Trophoblast cell (in vitro differentiated cells and primary cell): ENCODE results near the gene PEDS1.
"Not testable (repeated sequence)": the region's sequence is repeated elsewhere in the genome, so short reads cannot be mapped to it uniquely, and the experiment has no call there.

ENCODE experiments used
- DNase-seq, 2 donors: peaks; one replicate each; pipeline ENCODE4 v3.0.0-alpha.2; 2016
- H2AFZ ChIP-seq: 2 replicates; pipeline ENCODE4 v1.6.1; 2013; ENCODE audit warnings: low read length, moderate library complexity, mild to moderate bottlenecking; ENCODE audit not compliant: insufficient read depth, poor library complexity
- H2AK5ac ChIP-seq: 2 replicates; pipeline ENCODE4 v1.6.1; 2013; ENCODE audit warnings: mild to moderate bottlenecking, low read length
- H2BK120ac ChIP-seq: 2 replicates; pipeline ENCODE4 v1.6.1; 2013; ENCODE audit warnings: low read length, mild to moderate bottlenecking, moderate library complexity; ENCODE audit not compliant: insufficient read depth, poor library complexity
- H2BK12ac ChIP-seq: 2 replicates; pipeline ENCODE4 v1.6.1; 2013; ENCODE audit warnings: mild to moderate bottlenecking, low read length, moderate library complexity
- H2BK5ac ChIP-seq: 2 replicates; pipeline ENCODE4 v1.6.1; 2013; ENCODE audit warnings: low read length, low read depth, moderate library complexity, mild to moderate bottlenecking; ENCODE audit not compliant: poor library complexity
- H3K14ac ChIP-seq: 2 replicates; pipeline ENCODE4 v1.6.1; 2013; ENCODE audit warnings: mild to moderate bottlenecking, low read length
- H3K18ac ChIP-seq: 2 replicates; pipeline ENCODE4 v1.6.1; 2013; ENCODE audit warnings: mild to moderate bottlenecking, low read length
- H3K23ac ChIP-seq: 2 replicates; pipeline ENCODE4 v1.6.1; 2013; ENCODE audit warnings: low read length
- H3K27ac ChIP-seq: 2 replicates; pipeline ENCODE4 v1.5.1; 2013; ENCODE audit warnings: low read depth, mild to moderate bottlenecking, inconsistent platforms, low read length, moderate library complexity
- H3K27me3 ChIP-seq: 2 replicates; pipeline ENCODE4 v1.6.1; 2013; ENCODE audit warnings: inconsistent platforms, mild to moderate bottlenecking, low read length, moderate library complexity; ENCODE audit not compliant: insufficient read depth
- H3K36me3 ChIP-seq, 2 experiments: 1 replicate in 1 of 2; 2 replicates in 1 of 2; pipeline ENCODE4 v1.6.1; 2013; ENCODE audit warnings: low read length in 2 of 2, mild to moderate bottlenecking in 2 of 2, moderate library complexity in 1 of 2; ENCODE audit not compliant: insufficient read depth in 2 of 2, control insufficient read depth in 1 of 2
- H3K4ac ChIP-seq: 2 replicates; pipeline ENCODE4 v1.6.1; 2013; ENCODE audit warnings: low read depth, mild to moderate bottlenecking, low read length, moderate library complexity
- H3K4me1 ChIP-seq, 2 experiments: 1 replicate in 1 of 2; 2 replicates in 1 of 2; pipeline ENCODE4 v1.6.1; 2013; ENCODE audit warnings: low read length in 2 of 2, mild to moderate bottlenecking in 2 of 2, moderate library complexity in 1 of 2; ENCODE audit not compliant: insufficient read depth in 2 of 2, control insufficient read depth in 1 of 2
- H3K4me2 ChIP-seq: 2 replicates; pipeline ENCODE4 v1.6.1; 2013; ENCODE audit warnings: inconsistent platforms, mild to moderate bottlenecking, low read length, moderate library complexity
- H3K4me3 ChIP-seq: 2 replicates; pipeline ENCODE4 v1.5.1; 2013; ENCODE audit warnings: mild to moderate bottlenecking, low read depth, low read length, inconsistent platforms
- H3K79me1 ChIP-seq: one replicate; pipeline ENCODE4 v1.6.1; 2013; ENCODE audit warnings: low read length
- H3K79me2 ChIP-seq: 2 replicates; pipeline ENCODE4 v1.6.1; 2013; ENCODE audit warnings: low read length, mild to moderate bottlenecking; ENCODE audit not compliant: control insufficient read depth, insufficient read depth, poor library complexity
- H3K9ac ChIP-seq: 2 replicates; pipeline ENCODE4 v1.6.1; 2013; ENCODE audit warnings: mild to moderate bottlenecking, low read length
- H3K9me3 ChIP-seq: 2 replicates; pipeline ENCODE4 v1.6.1; 2013; ENCODE audit warnings: low read depth, mild to moderate bottlenecking, control low read depth, inconsistent platforms, low read length; ENCODE audit not compliant: insufficient read depth
- H4K12ac ChIP-seq: 2 replicates; pipeline ENCODE4 v1.6.1; 2013; ENCODE audit warnings: low read depth, mild to moderate bottlenecking, low read length, moderate library complexity
- H4K8ac ChIP-seq: 2 replicates; pipeline ENCODE4 v1.6.1; 2013; ENCODE audit warnings: low read depth, mild to moderate bottlenecking, low read length, moderate library complexity
- H4K91ac ChIP-seq: one replicate; pipeline ENCODE4 v1.6.1; 2013; ENCODE audit warnings: low read depth, mild to moderate bottlenecking, low read length, moderate library complexity
- WGBS: extraction: QIAGEN DNeasy Blood & Tissue Kit; methylation state at CpG from one replicate; pipeline ENCODE4 v1.1.7; 2013; ENCODE audit warnings: missing lambda C conversion rate; ENCODE audit not compliant: insufficient read length, insufficient coverage; ENCODE audit errors: extremely low coverage; 5-methylcytosine and 5-hydroxymethylcytosine counted together

The PEDS1 gene

DNA sequence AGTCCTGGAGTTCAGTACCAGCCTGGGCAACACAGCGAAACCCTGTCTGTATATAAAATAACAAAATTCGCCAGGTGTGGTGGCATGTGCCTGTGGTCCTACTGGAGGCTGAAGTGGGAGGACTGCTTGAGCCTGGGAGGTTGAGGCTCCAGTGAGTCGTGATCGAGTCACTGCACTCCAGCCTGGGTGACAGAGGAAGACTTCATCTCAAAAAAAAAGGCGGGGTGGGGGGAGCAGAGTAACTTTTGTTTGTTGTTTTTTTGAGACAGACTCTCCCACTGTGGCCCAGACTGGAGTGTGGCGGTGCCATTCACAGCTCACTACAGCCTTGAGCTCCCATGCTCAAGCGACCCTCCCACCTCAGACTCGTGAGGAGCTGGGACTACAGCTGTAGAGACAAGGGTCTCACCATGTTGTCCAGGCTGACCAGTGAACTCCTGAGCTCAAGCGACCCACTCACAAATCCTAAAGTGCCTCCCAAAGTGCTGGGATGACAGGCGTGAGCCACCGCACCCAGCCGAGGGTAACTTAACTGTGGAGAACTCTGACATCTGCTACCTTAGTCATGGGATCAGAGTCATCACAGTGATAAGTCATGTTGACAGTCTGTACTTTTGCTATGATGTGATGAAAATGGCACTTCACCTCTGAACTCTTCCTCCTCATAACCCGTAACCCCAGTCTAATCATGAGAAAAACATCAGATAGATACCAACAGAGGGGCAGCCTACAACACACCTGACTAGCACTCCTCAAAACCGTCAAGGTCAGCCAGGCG is 16.5 kb downstream of the PEDS1 start:
- Histone ChIP-seq H3K79me1 (peaks cover 3% of the 10 kb centered on the region), H3K9me3 (no peaks in the 10 kb centered on the region), H3K4me1 (peaks cover 21 to 29% of the 10 kb centered on the region in 2 experiments), H3K18ac (no peak overlapping the region), H4K8ac (no peak overlapping the region), H3K4me3 (no peak overlapping the region), H3K79me2 (peaks cover 16% of the 10 kb centered on the region), H3K9ac (no peak overlapping the region), H3K36me3 (peaks cover 74 to 79% of the 10 kb centered on the region in 2 experiments), H4K91ac (no peak overlapping the region), H2BK12ac (no peak overlapping the region), H3K27me3 (no peaks in the 10 kb centered on the region), H2AK5ac (no peak overlapping the region), H2BK120ac (no peak overlapping the region), H4K12ac (no peak overlapping the region), H2AFZ (no peak overlapping the region), H3K27ac (no peak overlapping the region), H3K4me2 (no peak overlapping the region), H3K14ac (no peak overlapping the region), H3K4ac (peak overlapping the region; percentile 42), H3K23ac (no peak overlapping the region), H2BK5ac (no peak overlapping the region)
- no CpG with 5 or more reads among the region's 15 CpGs for WGBS
- DNase-seq = peak; percentile 50 to 61

- H3K4me1 ChIP-seq = peaks cover 21 to 28% of the 10 kb centered on the region in 2 experiments
- H3K79me1 ChIP-seq, H3K18ac ChIP-seq, H3K4me2 ChIP-seq, H3K79me2 ChIP-seq, H2BK120ac ChIP-seq, H3K23ac ChIP-seq, H2AFZ ChIP-seq, H2AK5ac ChIP-seq, H3K4ac ChIP-seq, H3K27ac ChIP-seq, H3K9ac ChIP-seq, H3K9me3 ChIP-seq, H3K4me3 ChIP-seq, H3K27me3 ChIP-seq, H2BK12ac ChIP-seq, H4K8ac ChIP-seq, H2BK5ac ChIP-seq, H4K91ac ChIP-seq, H4K12ac ChIP-seq, H3K14ac ChIP-seq: not testable (repeated sequence)
- peak; percentile 79 to 83 for DNase-seq
- no CpG with 5 or more reads among the region's 7 CpGs for WGBS
- peaks cover 70 to 76% of the 10 kb centered on the region in 2 experiments for H3K36me3 ChIP-seq
Observed at GRCh38 chr20:50135157-50135556, 18.4 kb downstream of the PEDS1 start.

GRCh38 chr20:50133474-50134217 is 19.9 kb downstream of the PEDS1 start:
- H2AFZ ChIP-seq = no peak overlapping the region
- no peak overlapping the region for H4K12ac ChIP-seq
- no peak overlapping the region for H2BK120ac ChIP-seq
- peaks cover 10 to 16% of the 10 kb centered on the region in 2 experiments for H3K4me1 ChIP-seq
- no CpG with 5 or more reads among the region's 9 CpGs for WGBS
- H3K27ac ChIP-seq = no peak overlapping the region
- no peak overlapping the region for H2BK12ac ChIP-seq
- H3K36me3 ChIP-seq = peaks cover 72 to 81% of the 10 kb centered on the region in 2 experiments
- H3K9ac ChIP-seq = no peak overlapping the region
- H4K91ac ChIP-seq = no peak overlapping the region
- H3K9me3 ChIP-seq = no peaks in the 10 kb centered on the region
- peak overlapping the region; percentile 16 for H3K18ac ChIP-seq
- no peak overlapping the region for H2BK5ac ChIP-seq
- peaks cover 3% of the 10 kb centered on the region for H3K79me2 ChIP-seq
- H3K79me1 ChIP-seq = no peaks in the 10 kb centered on the region
- no peak overlapping the region for H3K4me3 ChIP-seq
- no peak overlapping the region for H4K8ac ChIP-seq
- no peak overlapping the region for H3K4me2 ChIP-seq
- DNase-seq = no peak
- H3K23ac ChIP-seq = no peak overlapping the region
- no peak overlapping the region for H3K14ac ChIP-seq
- no peaks in the 10 kb centered on the region for H3K27me3 ChIP-seq
- no peak overlapping the region for H3K4ac ChIP-seq
- H2AK5ac ChIP-seq = no peak overlapping the region

DNA sequence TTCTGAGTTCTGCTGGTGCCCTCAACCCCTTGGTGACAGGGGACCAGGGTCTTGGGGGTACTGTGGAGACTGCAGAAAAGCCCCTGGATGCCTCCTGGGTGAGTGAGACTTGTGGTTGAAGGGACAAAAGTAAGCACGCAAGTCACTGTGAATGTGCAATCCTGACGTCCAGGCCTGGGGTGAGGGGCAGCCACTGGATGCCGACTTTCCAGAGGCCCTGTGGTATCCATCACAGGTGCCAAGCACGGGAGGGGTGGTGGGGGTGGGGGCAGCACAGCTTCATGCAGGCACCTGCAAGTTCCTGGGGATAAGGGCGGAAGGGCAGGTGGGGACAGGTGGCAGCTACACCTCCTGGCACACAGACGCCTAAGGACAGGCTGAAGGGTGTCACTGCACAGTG is 20.5 kb downstream of the PEDS1 start:
- Histone ChIP-seq H4K12ac (no peak overlapping the region), H3K9ac (no peak overlapping the region), H3K27ac (no peak overlapping the region), H3K79me2 (peaks cover 2% of the 10 kb centered on the region), H3K18ac (peak overlapping the region; percentile 16), H3K14ac (no peak overlapping the region), H2BK120ac (no peak overlapping the region), H3K4me3 (no peak overlapping the region), H3K27me3 (no peaks in the 10 kb centered on the region), H3K4ac (peak overlapping the region; percentile 16), H4K8ac (no peak overlapping the region), H2BK5ac (no peak overlapping the region), H3K79me1 (no peaks in the 10 kb centered on the region), H2AFZ (no peak overlapping the region), H2AK5ac (no peak overlapping the region), H3K4me1 (peaks cover 7 to 10% of the 10 kb centered on the region in 2 experiments), H3K9me3 (no peaks in the 10 kb centered on the region), H3K4me2 (no peak overlapping the region), H3K36me3 (peaks cover 72 to 83% of the 10 kb centered on the region in 2 experiments), H3K23ac (no peak overlapping the region), H2BK12ac (no peak overlapping the region), H4K91ac (no peak overlapping the region)
- no peak for DNase-seq
- no CpG with 5 or more reads among the region's 6 CpGs for WGBS
